K562 (cell line): ENCODE results near the gene EGFR. TPM values are rescaled to one million over a fixed set of nuclear protein-coding genes. Genes with fewer than 3 reads are reported as not detected.

Experiments
- ATAC-seq: fragments of 200-7000 bp; cut with Tn5 transposase; 3 replicates; pipeline ENCODE4 v1.9.1; 2020; ENCODE audit warnings: moderate library complexity
- BruUV-seq: library from RNA; stranded (reverse); fragments of 400-500 nt; replicated peaks from 2 replicates; lab custom pipeline; 2021; lab: Mats Ljungman, UMichigan
- CTCF ChIA-PET: fragments of 300-600 bp; formaldehyde crosslinking; extraction: SDS; loops from one replicate; lab custom pipeline; 2021; ENCODE audit warnings: low intra/inter-chr PET ratio; lab: Yijun Ruan, JAX
- POLR2A ChIA-PET: fragments of 300-600, 350-650 bp; sonication (Branson Sonifier 250); formaldehyde crosslinking; extraction: SDS; loops from one replicate; lab custom pipeline; 2021; ENCODE audit warnings: antibody characterized with exemption, inconsistent platforms; lab: Yijun Ruan, JAX
- DNase-seq, 4 experiments: peaks; one replicate each; pipeline versions ENCODE4 v3.0.0 to v3.0.0-alpha.2; 2011 to 2018; ENCODE audit warnings: low spot score in 3 of 4, mixed read lengths in 3 of 4; ENCODE audit errors: extremely low read depth in 1 of 4
- FAIRE-seq: peaks from 2 replicates; lab custom pipeline; 2011; peaks lifted over from hg19 to GRCh38; lab: Jason Lieb, UNC
- H2AFZ ChIP-seq: 2 replicates; pipeline ENCODE4 v1.6.0; 2011; ENCODE audit warnings: low read depth, low read length, control low read depth, inconsistent platforms
- H3K27ac ChIP-seq: fragments of 200-600 bp; 3 replicates; pipeline ENCODE4 v1.8.0; 2011; ENCODE audit warnings: low read depth, mild to moderate bottlenecking, control low read depth, inconsistent platforms, low read length, moderate library complexity, mixed read lengths; ENCODE audit errors: extremely low read depth
- H3K27me3 ChIP-seq, 2 experiments: fragments of 300-600 bp in 1 of 2; 2 replicates in 1 of 2; 3 replicates in 1 of 2; pipeline versions ENCODE4 v1.6.0 to v1.8.0; 2011; ENCODE audit warnings: inconsistent platforms in 2 of 2, low read length in 2 of 2, mild to moderate bottlenecking in 1 of 2, mixed read lengths in 1 of 2, moderate library complexity in 1 of 2; ENCODE audit not compliant: control insufficient read depth in 2 of 2, insufficient read depth in 2 of 2
- H3K36me3 ChIP-seq: fragments of 300-600 bp; 3 replicates; pipeline ENCODE4 v1.8.0; 2011; ENCODE audit warnings: mild to moderate bottlenecking, low read length, inconsistent platforms; ENCODE audit not compliant: control insufficient read depth, insufficient read depth
- H3K4me1 ChIP-seq, 2 experiments: fragments of 200-600 bp in 1 of 2; replicated peaks in 1 of 2; 2 replicates in 1 of 2; 3 replicates in 1 of 2; pipeline versions ENCODE4 v1.5.1 to v1.8.0; 2011; ENCODE audit warnings: inconsistent platforms in 2 of 2, low read length in 2 of 2, mild to moderate bottlenecking in 1 of 2, mixed read lengths in 1 of 2, moderate library complexity in 1 of 2; ENCODE audit not compliant: control insufficient read depth in 2 of 2, insufficient read depth in 2 of 2
- H3K4me2 ChIP-seq: 2 replicates; pipeline ENCODE4 v1.6.1; 2011; ENCODE audit warnings: low read length, control low read depth, inconsistent platforms, mixed read lengths; ENCODE audit not compliant: insufficient read depth
- H3K4me3 ChIP-seq: fragments of 200-600 bp; sonication (generic), shearing (Covaris generic); 2 replicates; pipeline ENCODE4 v1.5.1; 2016; ENCODE audit warnings: control low read depth, inconsistent platforms
- H3K79me2 ChIP-seq: fragments of 200-600 bp; 3 replicates; pipeline ENCODE4 v1.8.0; 2011; ENCODE audit warnings: low read length, inconsistent platforms; ENCODE audit not compliant: control insufficient read depth, insufficient read depth
- H3K9ac ChIP-seq, 2 experiments: 2 replicates each; pipeline versions ENCODE4 v1.6.0 to v1.6.1; 2011; ENCODE audit warnings: low read depth in 2 of 2, low read length in 2 of 2, control low read depth in 1 of 2, inconsistent platforms in 1 of 2, mild to moderate bottlenecking in 1 of 2, mixed read lengths in 1 of 2; ENCODE audit not compliant: insufficient read depth in 1 of 2
- H3K9me1 ChIP-seq: one replicate; pipeline ENCODE4 v1.6.0; 2011; ENCODE audit warnings: inconsistent platforms, mild to moderate bottlenecking, low read length, moderate library complexity; ENCODE audit not compliant: control insufficient read depth, insufficient read depth
- H3K9me3 ChIP-seq: replicated peaks from 2 replicates; pipeline ENCODE4 v1.5.1; 2011; ENCODE audit warnings: low read depth, low read length, inconsistent platforms; ENCODE audit not compliant: control insufficient read depth, insufficient read depth
- H4K20me1 ChIP-seq: replicated peaks from 2 replicates; pipeline ENCODE4 v1.6.1; 2011; ENCODE audit warnings: low read length, inconsistent platforms, mixed read lengths; ENCODE audit not compliant: control insufficient read depth, insufficient read depth
- ADNP ChIP-seq: fragments of 200-800 bp; sonication (Bioruptor generic); IDR thresholded peaks from 2 replicates; pipeline ENCODE4 v1.6.1; 2016; ENCODE audit warnings: missing genetic modification characterization, missing compliant biosample characterization
- CBX8 ChIP-seq: fragments of 200-600 bp; sonication (generic); IDR thresholded peaks from 2 replicates; pipeline ENCODE4 v1.6.1; 2012; ENCODE audit warnings: borderline replicate concordance, mixed run types, low read depth, mild to moderate bottlenecking, moderate library complexity, mixed read lengths, low read length, control low read depth, inconsistent platforms; ENCODE audit not compliant: poor library complexity, severe bottlenecking; ENCODE audit errors: extremely low read depth
- EZH2 ChIP-seq: IDR thresholded peaks from 2 replicates; pipeline ENCODE4 v1.6.1; 2012; ENCODE audit warnings: low read depth, mild to moderate bottlenecking, inconsistent platforms, low read length, borderline replicate concordance
- FOXJ2 ChIP-seq: fragments of 200-800 bp; sonication (Bioruptor generic); IDR thresholded peaks from 2 replicates; pipeline ENCODE4 v1.6.1; 2016; ENCODE audit warnings: missing genetic modification characterization, missing compliant biosample characterization
- KDM5B ChIP-seq: fragments of 200-600 bp; sonication (generic); IDR thresholded peaks from 2 replicates; pipeline ENCODE4 v1.6.1; 2012; ENCODE audit warnings: low read depth, mild to moderate bottlenecking, moderate library complexity, low read length, control low read depth, inconsistent platforms; ENCODE audit not compliant: insufficient replicate concordance
- MIER1 ChIP-seq: fragments of 450-650 bp; IDR thresholded peaks from 2 replicates; pipeline ENCODE4 v1.6.1; 2016; ENCODE audit warnings: antibody characterized with exemption, mild to moderate bottlenecking, low read depth
- NFRKB ChIP-seq: fragments of 450-650 bp; IDR thresholded peaks from 2 replicates; pipeline ENCODE4 v1.6.1; 2016; ENCODE audit warnings: low read depth
- RHOXF2B ChIP-seq: fragments of 250-450 bp; sonication (Bioruptor Pico); conservative IDR thresholded peaks from 2 replicates; pipeline ENCODE4 v1.5.1; 2021
- SMARCB1 ChIP-seq: IDR thresholded peaks from 2 replicates; pipeline ENCODE4 v1.6.1; 2011; ENCODE audit warnings: improper control_type of control experiment, low read depth; ENCODE audit not compliant: insufficient read length
- TCF7L2 ChIP-seq: fragments of 150-350 bp; IDR thresholded peaks from 2 replicates; pipeline ENCODE4 v1.6.1; 2016; ENCODE audit warnings: low read depth, mild to moderate bottlenecking, low read length, moderate library complexity
- ZNF277 ChIP-seq: fragments of 250-450 bp; sonication (Bioruptor Pico); IDR thresholded peaks from 2 replicates; pipeline ENCODE4 v1.8.0; 2022; ENCODE audit warnings: inconsistent platforms, mild to moderate bottlenecking, moderate library complexity, borderline replicate concordance
- ZNF583 ChIP-seq: fragments of 250-450 bp; sonication (Bioruptor Pico); IDR thresholded peaks from 2 replicates; pipeline ENCODE4 v1.4.0; 2020
- WGBS: fragments of 100-300 bp; shearing (Covaris generic); methylation state at CpG from one replicate; pipeline ENCODE4 v1.1.6; 2016; ENCODE audit warnings: low coverage, mixed read lengths; ENCODE audit not compliant: insufficient coverage; ENCODE audit errors: missing lambda C conversion rate; 5-methylcytosine and 5-hydroxymethylcytosine counted together
- in situ Hi-C: fragments of 300-500 bp; cut with MboI; formaldehyde crosslinking; loops from 4 replicates; pipeline ENCODE4 v1.15.0; 2018; ENCODE audit warnings: inconsistent platforms, mixed read lengths
- intact Hi-C: fragments of 100-400 bp; cut with micrococcal nuclease; formaldehyde crosslinking; loops from 2 replicates; pipeline ENCODE4 v1.14.2; 2022
- polyA plus RNA-seq, 8 experiments: library from polyadenylated mRNA; depleted of rRNA in 4 of 8; stranded (reverse) in 5 of 8; unstranded in 3 of 8; fragments of >200 nt; fragmentation: Nextera tagmentation in 2 of 8; fragmentation: Illumina TruSeq in 1 of 8; extraction: Ambion mirVana in 2 of 8; extraction: Trizol in 1 of 8; gene quantifications; 2 replicates each; pipeline versions ENCODE4 v1.2.1 to v1.2.3, GENCODE V29; 2011 to 2014; ENCODE audit warnings: inconsistent platforms in 1 of 8, missing spikeins in 1 of 8
- total RNA-seq, 7 experiments: library from RNA; depleted of rRNA in 6 of 7; stranded (reverse); fragments of >200 nt in 6 of 7; fragmentation: Illumina TruSeq in 2 of 7; extraction: Trizol in 2 of 7; gene quantifications; 2 replicates each; pipeline versions ENCODE4 v1.2.1 to v1.2.3, GENCODE V29; 2011 to 2021; ENCODE audit warnings: low replicate concordance in 1 of 7
- TF ChIP-seq, protein P1 (sequence below), 2 experiments: fragments of 450-650 bp in 1 of 2; sonication (generic) in 1 of 2; formaldehyde crosslinking in 1 of 2; IDR thresholded peaks; 2 replicates each; pipeline versions ENCODE4 v1.7.1 to v1.9.0; 2016 to 2022; ENCODE audit warnings: inconsistent platforms in 1 of 2, mild to moderate bottlenecking in 1 of 2, missing genetic modification reagents in 1 of 2

Gene EGFR
- total and polyA plus RNA-seq, 9 of the 15 experiments (the other 6 are each of a cell fraction or from before 2014, with no cell fraction given): 0.13 TPM; not detected in 8

GRCh38 chr7:55056068-55056467, 37.3 kb downstream of the EGFR start:
- H3K27ac ChIP-seq: no peak overlapping the region
- no peak overlapping the region for H3K4me2 ChIP-seq
- in situ Hi-C loops: no loop called here

More at GRCh38 chr7:55056068-55056467, 37.3 kb downstream of the EGFR start:
- ChIA-PET POLR2A (no interaction called here), CTCF (no interaction called here)
- no peaks in the 10 kb centered on the region for H3K4me1 ChIP-seq
- no peak for FAIRE-seq
- WGBS: 0% methylated on average over 1 of the region's 1 CpG
- intact Hi-C loops: loop anchor here (10.0 kb wide), 1 partner anchor 199 kb away; no protein-coding TSS in a partner anchor
- TF ChIP-seq, protein P1, sequence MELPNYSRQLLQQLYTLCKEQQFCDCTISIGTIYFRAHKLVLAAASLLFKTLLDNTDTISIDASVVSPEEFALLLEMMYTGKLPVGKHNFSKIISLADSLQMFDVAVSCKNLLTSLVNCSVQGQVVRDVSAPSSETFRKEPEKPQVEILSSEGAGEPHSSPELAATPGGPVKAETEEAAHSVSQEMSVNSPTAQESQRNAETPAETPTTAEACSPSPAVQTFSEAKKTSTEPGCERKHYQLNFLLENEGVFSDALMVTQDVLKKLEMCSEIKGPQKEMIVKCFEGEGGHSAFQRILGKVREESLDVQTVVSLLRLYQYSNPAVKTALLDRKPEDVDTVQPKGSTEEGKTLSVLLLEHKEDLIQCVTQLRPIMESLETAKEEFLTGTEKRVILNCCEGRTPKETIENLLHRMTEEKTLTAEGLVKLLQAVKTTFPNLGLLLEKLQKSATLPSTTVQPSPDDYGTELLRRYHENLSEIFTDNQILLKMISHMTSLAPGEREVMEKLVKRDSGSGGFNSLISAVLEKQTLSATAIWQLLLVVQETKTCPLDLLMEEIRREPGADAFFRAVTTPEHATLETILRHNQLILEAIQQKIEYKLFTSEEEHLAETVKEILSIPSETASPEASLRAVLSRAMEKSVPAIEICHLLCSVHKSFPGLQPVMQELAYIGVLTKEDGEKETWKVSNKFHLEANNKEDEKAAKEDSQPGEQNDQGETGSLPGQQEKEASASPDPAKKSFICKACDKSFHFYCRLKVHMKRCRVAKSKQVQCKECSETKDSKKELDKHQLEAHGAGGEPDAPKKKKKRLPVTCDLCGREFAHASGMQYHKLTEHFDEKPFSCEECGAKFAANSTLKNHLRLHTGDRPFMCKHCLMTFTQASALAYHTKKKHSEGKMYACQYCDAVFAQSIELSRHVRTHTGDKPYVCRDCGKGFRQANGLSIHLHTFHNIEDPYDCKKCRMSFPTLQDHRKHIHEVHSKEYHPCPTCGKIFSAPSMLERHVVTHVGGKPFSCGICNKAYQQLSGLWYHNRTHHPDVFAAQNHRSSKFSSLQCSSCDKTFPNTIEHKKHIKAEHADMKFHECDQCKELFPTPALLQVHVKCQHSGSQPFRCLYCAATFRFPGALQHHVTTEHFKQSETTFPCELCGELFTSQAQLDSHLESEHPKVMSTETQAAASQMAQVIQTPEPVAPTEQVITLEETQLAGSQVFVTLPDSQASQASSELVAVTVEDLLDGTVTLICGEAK (IDR thresholded peaks at IDR 0.05): no peak
- TF ChIP-seq, protein P1 (CRISPR knock-in tag; IDR thresholded peaks at IDR 0.05): no peak
- TF ChIP-seq ADNP (no peak), MIER1 (no peak), SMARCB1 (no peak), KDM5B (no peak), TCF7L2 (no peak), EZH2 (no peak), ZNF277 (CRISPR knock-in tag) (no peak), CBX8 (no peak), NFRKB (no peak), ZNF583 (CRISPR knock-in tag) (no peak), RHOXF2B (CRISPR knock-in tag) (no peak), FOXJ2 (tag) (no peak)
- TF ChIP-seq, all 486 proteins: peak for 0
- peaks cover 13 to 40% of the 10 kb centered on the region in 2 experiments; a peak in 3 of 5 replicates for H3K27me3 ChIP-seq
- H3K9me3 ChIP-seq: no peaks in the 10 kb centered on the region
- peaks cover 3% of the 10 kb centered on the region; the same call in 1 of the 2 replicates for H4K20me1 ChIP-seq
- no peak overlapping the region for H2AFZ ChIP-seq
- H3K9ac ChIP-seq: no peak overlapping the region
- H3K36me3 ChIP-seq: no peaks in the 10 kb centered on the region
- BruUV-seq: no TSS peak
- H3K4me3 ChIP-seq: no peak overlapping the region
- H3K79me2 ChIP-seq: no peaks in the 10 kb centered on the region
- ATAC-seq (no peak), DNase-seq (no peak)
- H3K9me1 ChIP-seq: no peaks in the 10 kb centered on the region
